Hematopoietic multipotent progenitor cell (in vitro differentiated cells): ENCODE data around the gene WDPCP. TPM values are rescaled to one million over a fixed set of nuclear protein-coding genes. Genes with fewer than 3 reads are reported as not detected.
"Not testable (repeated sequence)": the region's sequence is repeated elsewhere in the genome, so short reads cannot be mapped to it uniquely, and the experiment has no call there.

Source experiments
- DNase-seq, 3 donors: peaks; one replicate each; pipeline ENCODE4 v3.0.0-alpha.2; 2011 to 2015; ENCODE audit warnings: low read depth in 2 of 3, low spot score in 2 of 3
- total RNA-seq: library from RNA; depleted of rRNA; stranded (reverse); fragments of >200 nt; gene quantifications from one replicate; pipeline ENCODE4 v1.2.3, GENCODE V29; 2012

The WDPCP gene
- total RNA-seq, 1 donor: 14.8 TPM

- no peak for DNase-seq
Observed at GRCh38 chr2:63127594-63127993, 460.7 kb downstream of the WDPCP start.

DNA sequence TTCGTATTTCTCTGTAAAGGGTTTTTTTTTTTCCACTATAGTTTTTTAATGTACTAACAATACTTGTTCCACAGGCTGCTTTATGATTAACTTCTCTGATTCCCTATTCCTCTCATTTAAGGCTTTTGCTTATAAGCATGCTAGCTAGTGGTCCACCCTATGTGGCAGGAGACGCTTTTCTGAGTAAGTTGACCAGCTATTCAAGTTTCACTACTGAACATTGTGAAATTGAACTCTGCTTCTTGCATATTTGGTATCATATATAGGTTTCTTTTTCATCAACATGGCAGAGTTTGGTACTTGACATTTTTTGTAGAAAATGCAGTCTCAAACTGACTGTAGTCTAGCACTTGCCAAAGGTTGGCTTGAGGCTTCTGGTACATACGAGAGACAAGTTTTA lies 463.4 kb downstream of the WDPCP start:
- DNase-seq: no peak

DNA sequence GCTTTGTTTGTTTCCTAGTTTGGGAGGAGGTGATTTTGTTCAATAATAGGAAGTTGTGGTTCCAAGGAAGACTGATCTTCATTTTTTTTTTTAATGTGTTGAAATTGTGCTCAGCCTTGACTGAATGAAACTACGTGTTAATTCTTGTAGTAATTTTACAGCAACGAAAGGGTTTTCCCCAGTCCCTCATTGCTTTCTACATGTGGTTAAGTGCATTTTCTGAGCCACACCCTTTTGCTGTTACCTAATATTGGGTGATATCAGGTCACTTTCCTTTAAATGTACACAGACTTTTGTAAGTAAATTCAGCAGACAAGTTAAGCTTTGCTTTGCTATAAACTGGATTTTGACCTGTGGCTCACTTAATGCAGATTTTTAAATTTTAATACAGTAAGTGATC lies 464.1 kb downstream of the WDPCP start:
- no peak for DNase-seq

- no peak for DNase-seq
Observed at GRCh38 chr2:63122921-63123320, 465.4 kb downstream of the WDPCP start.

DNA sequence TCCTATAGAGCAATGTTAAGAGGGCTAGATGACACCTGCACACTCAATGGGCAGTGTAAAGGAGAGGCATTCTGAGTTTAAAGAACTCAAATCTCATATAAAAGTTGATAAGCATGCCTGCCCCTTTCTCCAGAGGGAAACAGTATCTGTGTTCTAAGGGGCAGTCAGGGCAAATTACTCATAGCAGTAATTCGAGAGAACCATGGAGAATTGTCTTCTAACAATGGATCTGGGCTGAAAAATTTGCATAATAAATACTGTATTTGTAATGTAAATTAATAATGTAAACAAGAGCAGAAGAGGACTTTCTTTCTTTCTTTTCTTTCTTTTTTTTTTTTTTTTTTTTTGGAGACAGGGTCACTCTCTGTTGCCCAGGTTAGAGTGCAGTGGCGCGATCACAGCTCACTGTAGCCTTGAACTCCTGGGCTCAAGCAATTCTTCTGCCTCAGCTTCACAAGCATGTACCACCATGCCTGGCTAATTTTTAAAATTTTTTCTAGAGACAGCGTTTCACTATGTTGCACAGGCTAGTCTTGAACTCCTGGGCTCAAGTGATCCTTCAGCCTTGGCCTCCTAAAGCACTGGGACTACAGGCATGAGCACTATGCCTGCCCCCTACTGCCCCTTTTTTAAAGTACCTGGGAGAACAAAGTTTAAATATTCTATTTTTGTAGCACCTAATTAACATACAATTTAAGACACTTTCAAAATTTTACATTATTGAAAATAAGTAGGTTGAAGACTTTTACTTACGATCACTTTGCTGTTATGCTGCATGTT lies 467.0 kb downstream of the WDPCP start:
- DNase-seq: no peak

DNA sequence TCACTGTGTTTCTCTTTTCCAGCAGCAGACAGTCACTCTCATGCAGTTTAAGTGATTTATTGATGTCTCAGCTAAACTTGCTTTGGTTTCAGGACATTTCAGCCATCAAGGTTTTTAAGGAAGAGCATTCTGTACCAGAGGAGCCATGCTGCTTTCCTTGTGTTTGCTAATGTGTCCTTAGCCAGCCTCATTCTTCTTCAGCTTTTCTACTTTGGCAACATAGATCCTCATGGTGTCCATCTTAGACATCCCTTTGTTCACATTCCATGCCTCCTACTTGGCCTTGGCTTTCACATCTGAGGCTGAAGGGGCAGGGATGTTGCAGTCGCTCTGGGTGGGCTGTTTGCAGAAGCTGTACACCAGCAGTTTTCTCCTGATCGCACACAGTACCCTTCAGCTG lies 469.5 kb downstream of the WDPCP start:
- DNase-seq: no peak

GRCh38 chr2:63104482-63104881 lies 483.8 kb downstream of the WDPCP start:
- no peak for DNase-seq

GRCh38 chr2:63101954-63102353 lies 486.3 kb downstream of the WDPCP start:
- no peak for DNase-seq

DNA sequence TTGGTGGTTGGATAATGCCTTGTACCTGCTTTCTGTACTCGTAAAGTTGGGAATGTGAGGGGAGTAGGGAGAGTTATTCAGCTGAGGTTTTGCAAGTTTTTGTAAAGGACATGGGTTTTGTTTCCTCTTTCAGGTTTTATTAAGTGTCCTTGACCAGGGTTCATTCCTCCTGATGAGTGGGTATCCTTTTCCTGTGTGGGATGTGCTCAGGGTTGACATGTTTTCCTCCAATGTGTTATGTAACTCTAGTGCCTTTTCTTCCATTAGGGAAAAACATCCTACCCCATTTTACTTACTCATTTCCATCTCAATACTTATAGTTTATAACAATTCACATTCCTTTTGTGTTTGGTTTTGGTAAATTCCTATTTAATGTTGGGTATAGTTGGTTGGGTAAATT lies 489.2 kb downstream of the WDPCP start:
- DNase-seq: no peak

- no peak for DNase-seq
Observed at GRCh38 chr2:63096491-63096890, 491.8 kb downstream of the WDPCP start.

DNA sequence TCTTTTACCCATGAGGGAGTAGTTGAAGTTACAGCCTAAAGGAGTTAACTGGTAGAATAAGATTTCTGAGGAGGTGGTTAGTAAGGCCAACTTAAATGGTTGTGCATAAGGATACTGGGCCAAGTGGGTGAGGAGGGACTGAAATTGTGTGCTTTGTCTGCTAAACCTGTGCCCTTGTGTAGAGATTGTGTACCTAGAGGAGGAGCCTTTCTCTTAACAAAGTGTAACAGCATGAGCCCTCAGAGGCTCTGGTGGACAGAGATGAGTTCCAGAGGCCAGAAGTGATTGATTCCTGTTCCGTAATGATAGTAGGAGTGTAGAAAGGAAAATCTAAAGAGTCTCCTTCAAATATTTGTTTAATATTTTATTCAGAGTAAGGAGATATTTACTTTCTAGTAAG lies 494.8 kb downstream of the WDPCP start:
- no peak for DNase-seq

DNA sequence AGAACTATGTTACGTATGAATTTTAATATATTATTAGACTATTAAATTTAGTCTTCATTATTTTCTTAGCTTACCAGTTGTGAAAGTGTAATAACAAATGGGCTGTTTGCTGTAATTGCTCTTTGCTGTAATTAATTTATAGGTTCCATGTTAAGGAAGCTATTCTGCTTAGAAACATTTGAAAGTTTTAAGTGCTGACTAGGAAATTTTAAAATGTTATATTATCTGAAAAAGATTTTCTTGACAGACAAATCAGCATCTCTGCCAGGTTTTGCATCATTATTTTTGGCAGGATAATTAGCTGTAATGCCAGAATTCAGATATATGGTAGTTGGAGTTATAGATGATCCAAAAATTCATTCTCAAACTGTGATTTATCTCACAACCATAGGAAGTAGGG lies 495.4 kb downstream of the WDPCP start:
- no peak for DNase-seq

- no peak for DNase-seq
Observed at GRCh38 chr2:63092401-63092800, 495.9 kb downstream of the WDPCP start.

DNA sequence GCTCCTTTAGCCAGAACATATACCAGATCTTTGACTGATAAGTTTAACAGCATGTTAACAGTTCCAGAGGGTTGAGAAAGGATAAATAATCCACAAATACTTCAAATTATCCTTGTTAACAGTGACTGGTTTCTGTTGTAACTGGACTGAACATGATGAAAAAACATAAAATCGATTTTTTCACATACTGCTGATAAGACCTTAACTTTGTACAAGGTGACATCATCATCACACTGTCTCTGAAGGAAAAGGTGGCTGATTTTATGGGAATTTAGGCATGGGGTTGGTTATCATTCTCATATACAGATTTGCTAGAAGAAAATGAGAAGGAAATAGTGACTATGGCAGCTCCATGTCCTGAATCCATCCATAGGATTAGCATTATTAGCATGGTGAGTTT lies 501.6 kb downstream of the WDPCP start:
- DNase-seq: no peak

- DNase-seq: no peak
Observed at GRCh38 chr2:63081404-63081803, 506.9 kb downstream of the WDPCP start.

- DNase-seq: peak in 1 of 3 donors; percentile 58
Observed at GRCh38 chr2:63078852-63079606, 509.2 kb downstream of the WDPCP start.

DNA sequence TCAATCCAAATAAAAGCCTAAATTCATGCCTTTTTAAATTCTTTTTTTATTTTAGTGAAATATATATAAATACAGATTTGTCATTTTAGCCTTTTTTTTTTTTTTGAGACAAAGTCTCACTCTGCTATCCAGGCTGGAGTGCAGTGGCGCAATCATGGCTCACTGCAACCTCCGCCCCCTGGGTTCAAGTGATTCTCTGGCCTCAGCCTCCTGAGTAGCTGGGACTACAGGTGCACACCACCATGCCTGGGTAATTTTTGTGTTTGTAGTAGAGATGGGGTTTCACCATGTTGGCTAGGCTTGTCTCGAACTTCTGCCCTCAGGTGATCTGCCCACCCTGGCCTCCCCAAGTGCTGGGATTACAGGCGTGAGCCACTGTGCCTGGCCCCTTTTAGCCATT lies 513.9 kb downstream of the WDPCP start:
- DNase-seq: not testable (repeated sequence)

GRCh38 chr2:63073994-63074393 lies 514.3 kb downstream of the WDPCP start:
- no peak for DNase-seq

DNA sequence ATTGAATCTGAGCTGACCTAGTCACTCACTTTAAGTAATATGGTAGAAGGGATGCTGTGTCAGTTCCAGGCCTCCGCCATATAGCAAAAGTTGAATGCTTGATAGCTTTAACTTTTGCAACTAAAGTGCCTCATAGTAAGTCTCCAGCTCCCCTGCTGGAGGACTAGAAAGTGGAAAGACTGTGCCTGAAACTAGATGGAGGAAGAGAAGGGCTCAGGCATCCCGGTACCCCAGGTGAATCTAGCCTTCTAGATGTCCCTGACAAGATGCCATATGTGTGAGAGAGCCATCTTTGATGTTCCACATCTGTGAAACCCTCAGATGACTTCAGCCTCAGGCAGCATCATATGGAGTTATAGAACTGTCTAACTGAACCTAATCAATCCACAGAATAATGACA lies 516.6 kb downstream of the WDPCP start:
- no peak for DNase-seq
